H1 (cell line): ENCODE data around the gene PCGF3. TPM values are rescaled to one million over a fixed set of nuclear protein-coding genes. Genes with fewer than 3 reads are reported as not detected.

ENCODE experiments used
- CTCF ChIA-PET: fragments of 300-600 bp; sonication (Branson Sonifier 250); formaldehyde crosslinking; loops from one replicate; lab custom pipeline; 2021; ENCODE audit not compliant: partially characterized antibody; lab: Charles Lee
- POLR2A ChIA-PET: fragments of 300-600 bp; sonication (Branson Sonifier 250); formaldehyde crosslinking; loops from one replicate; lab custom pipeline; 2021; ENCODE audit warnings: inconsistent platforms; ENCODE audit not compliant: partially characterized antibody; lab: Charles Lee
- DNase-seq, 2 experiments: peaks; one replicate each; pipeline versions ENCODE4 v3.0.0 to v3.0.0-alpha.2; 2010 to 2022; ENCODE audit warnings: low spot score in 2 of 2, low read depth in 1 of 2, mixed read lengths in 1 of 2
- FAIRE-seq: peaks from 2 replicates; lab custom pipeline; 2011; peaks lifted over from hg19 to GRCh38; lab: Jason Lieb, UNC
- H2AFZ ChIP-seq: 2 replicates; pipeline ENCODE4 v1.8.1; 2012; ENCODE audit warnings: low read length, inconsistent platforms
- H2AK5ac ChIP-seq: 2 replicates; pipeline ENCODE4 v1.6.1; 2013; ENCODE audit warnings: low read depth, low read length
- H2BK120ac ChIP-seq: replicated peaks from 2 replicates; pipeline ENCODE3; 2013; ENCODE audit warnings: low read depth, low read length, inconsistent platforms
- H2BK12ac ChIP-seq: 2 replicates; pipeline ENCODE4 v1.6.1; 2013; ENCODE audit warnings: low read depth, low read length
- H2BK15ac ChIP-seq: 2 replicates; pipeline ENCODE4 v1.6.1; 2013; ENCODE audit warnings: low read length
- H2BK20ac ChIP-seq: 2 replicates; pipeline ENCODE4 v1.6.1; 2013; ENCODE audit warnings: low read length
- H2BK5ac ChIP-seq: 2 replicates; pipeline ENCODE4 v1.6.1; 2013; ENCODE audit warnings: low read depth, low read length
- H3K14ac ChIP-seq: 2 replicates; pipeline ENCODE4 v1.6.1; 2013; ENCODE audit warnings: inconsistent platforms; ENCODE audit not compliant: insufficient read length
- H3K18ac ChIP-seq: 2 replicates; pipeline ENCODE4 v1.6.1; 2013; ENCODE audit warnings: low read length; ENCODE audit errors: extremely low read depth
- H3K23ac ChIP-seq: 2 replicates; pipeline ENCODE4 v1.6.1; 2013; ENCODE audit warnings: inconsistent platforms; ENCODE audit not compliant: insufficient read length
- H3K23me2 ChIP-seq: 2 replicates; pipeline ENCODE4 v1.6.1; 2013; ENCODE audit warnings: low read depth, low read length
- H3K27ac ChIP-seq: 2 replicates; pipeline ENCODE4 v1.6.1; 2011; ENCODE audit warnings: low read depth, low read length, inconsistent platforms
- H3K27me3 ChIP-seq, 4 experiments: replicated peaks in 1 of 4; 1 replicate in 1 of 4; 2 replicates in 3 of 4; pipeline versions ENCODE4 v1.6.1 to v1.8.1; 2011 to 2013; ENCODE audit warnings: low read length in 3 of 4, mild to moderate bottlenecking in 3 of 4, inconsistent platforms in 2 of 4, mixed read lengths in 2 of 4, moderate library complexity in 1 of 4; ENCODE audit not compliant: control insufficient read depth in 3 of 4, insufficient read depth in 3 of 4; ENCODE audit errors: extremely low read depth in 1 of 4
- H3K36me3 ChIP-seq, 4 experiments: 2 replicates each; pipeline versions ENCODE4 v1.6.1 to v1.8.1; 2011 to 2013; ENCODE audit warnings: mild to moderate bottlenecking in 4 of 4, low read length in 3 of 4, moderate library complexity in 2 of 4, control low read depth in 1 of 4, inconsistent platforms in 1 of 4; ENCODE audit not compliant: insufficient read depth in 4 of 4, control insufficient read depth in 2 of 4
- H3K4ac ChIP-seq: replicated peaks from 2 replicates; pipeline ENCODE3; 2013; ENCODE audit warnings: low read length, low read depth, mixed read lengths, inconsistent platforms; ENCODE audit not compliant: insufficient read length
- H3K4me1 ChIP-seq, 4 experiments: replicated peaks in 1 of 4; 1 replicate in 1 of 4; 2 replicates in 3 of 4; pipeline versions ENCODE4 v1.6.1 to v1.8.1; 2011 to 2013; ENCODE audit warnings: low read length in 3 of 4, inconsistent platforms in 2 of 4, mixed read lengths in 1 of 4; ENCODE audit not compliant: insufficient read depth in 4 of 4, control insufficient read depth in 3 of 4
- H3K4me2 ChIP-seq, 2 experiments: 2 replicates each; pipeline versions ENCODE4 v1.6.1 to v1.8.1; 2011 to 2013; ENCODE audit warnings: low read depth in 2 of 2, low read length in 2 of 2, control low read depth in 1 of 2, inconsistent platforms in 1 of 2, mild to moderate bottlenecking in 1 of 2; ENCODE audit not compliant: insufficient read depth in 1 of 2
- H3K4me3 ChIP-seq, 4 experiments: fragments of 200-600, 300-600 bp in 1 of 4; sonication (generic), shearing (Covaris generic), sonication (Bioruptor Twin) in 1 of 4; 2 replicates each; pipeline versions ENCODE4 v1.5.1 to v1.8.1; 2011 to 2016; ENCODE audit warnings: low read length in 4 of 4, low read depth in 3 of 4, control low read depth in 2 of 4, inconsistent platforms in 2 of 4, mild to moderate bottlenecking in 2 of 4, mixed read lengths in 1 of 4, moderate library complexity in 1 of 4; ENCODE audit not compliant: insufficient read depth in 2 of 4; ENCODE audit errors: extremely low read depth in 1 of 4
- H3K56ac ChIP-seq: replicated peaks from 2 replicates; pipeline ENCODE3; 2013; ENCODE audit warnings: low read depth, mild to moderate bottlenecking, mixed read lengths, low read length, inconsistent platforms; ENCODE audit not compliant: insufficient read length
- H3K79me1 ChIP-seq: 2 replicates; pipeline ENCODE4 v1.6.1; 2013; ENCODE audit warnings: low read depth, low read length, control low read depth
- H3K79me2 ChIP-seq, 2 experiments: 2 replicates each; pipeline versions ENCODE4 v1.6.1 to v1.8.1; 2012 to 2013; ENCODE audit warnings: low read length in 2 of 2, mild to moderate bottlenecking in 2 of 2, inconsistent platforms in 1 of 2; ENCODE audit not compliant: insufficient read depth in 2 of 2, control insufficient read depth in 1 of 2
- H3K9ac ChIP-seq, 4 experiments: replicated peaks in 1 of 4; 1 replicate in 1 of 4; 2 replicates in 3 of 4; pipeline versions ENCODE4 v1.6.1 to v1.8.1; 2011 to 2013; ENCODE audit warnings: low read depth in 3 of 4, low read length in 3 of 4, control low read depth in 2 of 4, mild to moderate bottlenecking in 2 of 4, moderate library complexity in 2 of 4, inconsistent platforms in 1 of 4; ENCODE audit errors: extremely low read depth in 1 of 4
- H3K9me3 ChIP-seq, 2 experiments: 2 replicates each; pipeline versions ENCODE4 v1.6.1 to v1.8.1; 2012 to 2013; ENCODE audit warnings: mild to moderate bottlenecking in 2 of 2, moderate library complexity in 2 of 2, control low read depth in 1 of 2, inconsistent platforms in 1 of 2, low read depth in 1 of 2, low read length in 1 of 2, mixed read lengths in 1 of 2; ENCODE audit not compliant: insufficient read depth in 2 of 2
- H4K20me1 ChIP-seq, 2 experiments: replicated peaks in 1 of 2; 2 replicates each; pipeline versions ENCODE3 to v1.8.1; 2011 to 2013; ENCODE audit warnings: inconsistent platforms in 2 of 2, low read length in 2 of 2, mild to moderate bottlenecking in 1 of 2; ENCODE audit not compliant: insufficient read depth in 2 of 2, control insufficient read depth in 1 of 2
- H4K5ac ChIP-seq: 2 replicates; pipeline ENCODE4 v1.6.1; 2013; ENCODE audit warnings: low read length, low read depth, mixed read lengths, inconsistent platforms; ENCODE audit not compliant: insufficient read length
- H4K8ac ChIP-seq: 2 replicates; pipeline ENCODE4 v1.8.0; 2013; ENCODE audit warnings: mild to moderate bottlenecking, moderate library complexity, low read length, inconsistent platforms; ENCODE audit not compliant: insufficient read depth; ENCODE audit errors: extremely low read depth
- H4K91ac ChIP-seq: replicated peaks from 2 replicates; pipeline ENCODE3; 2013; ENCODE audit warnings: low read length, mixed read lengths, inconsistent platforms; ENCODE audit not compliant: insufficient read length
- BRCA1 ChIP-seq: IDR thresholded peaks from 2 replicates; pipeline ENCODE4 v1.6.1; 2012; ENCODE audit warnings: low read depth, low read length, improper control_type of control experiment
- CBX8 ChIP-seq: fragments of 300-800, 300-1000 bp; sonication (generic); IDR thresholded peaks from 2 replicates; pipeline ENCODE4 v1.7.1; 2016; ENCODE audit warnings: low read depth, low read length, borderline replicate concordance
- EZH2 ChIP-seq: fragments of 200-600 bp; sonication (generic); IDR thresholded peaks from 2 replicates; pipeline ENCODE4 v1.7.1; 2012; ENCODE audit warnings: low read depth, mild to moderate bottlenecking, moderate library complexity, low read length, inconsistent platforms; ENCODE audit not compliant: severe bottlenecking
- GABPA ChIP-seq: IDR thresholded peaks from 2 replicates; pipeline ENCODE4 v1.6.1; 2011; ENCODE audit warnings: mild to moderate bottlenecking, low read length, moderate library complexity, borderline replicate concordance; ENCODE audit not compliant: insufficient read depth
- KDM1A ChIP-seq: fragments of 200-600, 300-600 bp; sonication (generic); IDR thresholded peaks from 2 replicates; pipeline ENCODE4 v1.7.1; 2016; ENCODE audit warnings: mild to moderate bottlenecking, low read length, borderline replicate concordance
- KDM4A ChIP-seq: IDR thresholded peaks from one replicate; pipeline ENCODE4 v1.7.1; 2012; ENCODE audit warnings: low read depth, mild to moderate bottlenecking, moderate library complexity, low read length, inconsistent platforms; ENCODE audit not compliant: severe bottlenecking
- POLR2A ChIP-seq, 2 experiments: IDR thresholded peaks; 1 replicate in 1 of 2; 2 replicates in 1 of 2; pipeline ENCODE4 v1.6.1; 2011; ENCODE audit warnings: low read depth in 2 of 2, low read length in 2 of 2, mild to moderate bottlenecking in 2 of 2; ENCODE audit errors: control extremely low read depth in 1 of 2
- RFX5 ChIP-seq: IDR thresholded peaks from 2 replicates; pipeline ENCODE4 v1.6.1; 2011; ENCODE audit warnings: low read depth, low read length, improper control_type of control experiment, borderline replicate concordance
- RXRA ChIP-seq: IDR thresholded peaks from 2 replicates; pipeline ENCODE4 v1.6.1; 2011; ENCODE audit warnings: low read depth, mild to moderate bottlenecking, low read length, moderate library complexity; ENCODE audit not compliant: insufficient read depth
- SRF ChIP-seq: IDR thresholded peaks from 2 replicates; pipeline ENCODE4 v1.6.1; 2011; ENCODE audit warnings: mild to moderate bottlenecking, low read depth, low read length, moderate library complexity
- TBP ChIP-seq: IDR thresholded peaks from 2 replicates; pipeline ENCODE4 v1.6.1; 2011; ENCODE audit warnings: low read depth, low read length, improper control_type of control experiment
- ZNF274 ChIP-seq: IDR thresholded peaks from 2 replicates; pipeline ENCODE4 v1.7.0; 2012; ENCODE audit warnings: low read length, borderline replicate concordance; ENCODE audit errors: extremely low read depth
- WGBS, 2 experiments: shearing (Covaris generic) in 1 of 2; methylation state at CpG; one replicate each; pipeline versions ENCODE4 v1.1.6 to v1.1.7; 2013 to 2015; ENCODE audit warnings: low lambda C conversion rate in 2 of 2, mixed read lengths in 2 of 2, inconsistent platforms in 1 of 2, low coverage in 1 of 2, missing lambda C conversion rate in 1 of 2; ENCODE audit not compliant: insufficient replicate concordance in 2 of 2, insufficient coverage in 1 of 2, insufficient read length in 1 of 2; ENCODE audit errors: extremely low coverage in 1 of 2, missing lambda C conversion rate in 1 of 2; 5-methylcytosine and 5-hydroxymethylcytosine counted together
- polyA plus RNA-seq, 7 experiments: library from polyadenylated mRNA; depleted of rRNA in 3 of 7; stranded (reverse) in 5 of 7; unstranded in 2 of 7; fragments of >200 nt in 5 of 7; fragments of 200-250 nt in 2 of 7; gene quantifications; 1 replicate in 5 of 7; 2 replicates in 1 of 7; 4 replicates in 1 of 7; pipeline versions ENCODE4 v1.2.1 to v1.2.3, GENCODE V29; 2011 to 2013; ENCODE audit warnings: missing spikeins in 2 of 7, mixed read lengths in 2 of 7
- total RNA-seq: library from RNA; stranded (reverse); fragmentation: NEBNext Ultra II Directional; extraction: Animal tissue kit (Norgen Biotek cat#: 25700); gene quantifications from 2 replicates; pipeline ENCODE4 v1.2.1, GENCODE V29; 2021

PCGF3 gene
- total and polyA plus RNA-seq, 2 of the 8 experiments (the other 6 are each of a cell fraction or from before 2014, with no cell fraction given): 52.7 to 52.9 TPM

DNA sequence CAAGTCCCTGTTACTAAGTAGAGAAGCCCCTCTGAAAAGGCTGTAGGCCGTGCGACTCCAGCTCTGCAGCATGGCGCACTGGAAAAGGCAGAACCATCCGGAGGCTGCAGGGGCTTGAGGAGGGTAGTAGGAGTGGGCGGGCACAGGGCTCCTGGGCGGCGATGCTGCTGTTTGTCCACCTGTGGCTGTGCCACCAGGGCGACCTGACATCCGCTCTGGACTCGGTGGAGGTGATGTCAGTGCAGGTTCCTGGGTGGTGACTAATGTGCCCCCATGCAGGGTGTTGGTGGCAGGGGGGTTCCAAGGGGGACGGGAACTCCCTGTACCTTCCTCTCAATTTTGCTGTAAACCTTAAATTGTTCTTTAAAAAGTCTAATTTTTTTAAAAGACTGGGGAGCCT is 58.3 kb downstream of the PCGF3 start:
- Histone ChIP-seq H3K4me3 (no peak overlapping the region), H2BK20ac (no peak overlapping the region), H3K9me3 (peaks cover 6 to 11% of the 10 kb centered on the region in 2 experiments; a peak in 2 of 4 replicates), H3K4me1 (no peaks in the 10 kb centered on the region), H3K4ac (no peak overlapping the region), H3K4me2 (no peak overlapping the region), H3K56ac (no peak overlapping the region), H2BK15ac (no peak overlapping the region), H3K27me3 (no peaks in the 10 kb centered on the region), H2BK120ac (no peak overlapping the region), H4K20me1 (peaks cover 5 to 12% of the 10 kb centered on the region in 2 experiments), H3K23ac (no peak overlapping the region), H4K5ac (no peak overlapping the region), H3K79me2 (no peaks in the 10 kb centered on the region), H3K27ac (no peak overlapping the region), H3K18ac (no peak overlapping the region), H2AFZ (no peak overlapping the region), H3K9ac (no peak overlapping the region), H3K23me2 (no peaks in the 10 kb centered on the region), H3K36me3 (peaks cover 9 to 41% (median 28%) of the 10 kb centered on the region in 4 experiments; a peak in 7 of 8 replicates), H3K14ac (no peak overlapping the region), H4K8ac (no peak overlapping the region), H2BK12ac (no peak overlapping the region), H2AK5ac (no peak overlapping the region), H4K91ac (no peak overlapping the region), H3K79me1 (no peaks in the 10 kb centered on the region), H2BK5ac (no peak overlapping the region)
- no peak for FAIRE-seq
- ChIA-PET POLR2A (interaction anchor here (1.8 kb wide), 1 partner anchor 10 kb away, joined by 4 read pairs; no protein-coding TSS in a partner anchor), CTCF (interaction anchor here (2.7 kb wide), 1 partner anchor 22 kb away, joined by 7 read pairs; no protein-coding TSS in a partner anchor)
- TF ChIP-seq TBP (no peak), EZH2 (no peak), KDM4A (no peak), KDM1A (no peak), SRF (no peak), BRCA1 (no peak), GABPA (no peak), ZNF274 (no peak), CBX8 (no peak), POLR2A (IDR thresholded peaks at IDR 0.05; ENCODE audit: control extremely low read depth in 1 of 2, low read depth in 2 of 2, low read length in 2 of 2) (no peak), RXRA (no peak), RFX5 (no peak)
- no peak for DNase-seq
- 91% methylated on average over 11 of the region's 11 CpGs; no CpG with 5 or more reads in 1 of the 2 experiments for WGBS, 2 experiments
